DMS153 (cell line): ENCODE data around the gene ANP32B.
"Not testable (repeated sequence)": the region's sequence is repeated elsewhere in the genome, so short reads cannot be mapped to it uniquely, and the experiment has no call there.

ENCODE experiments used
- DNase-seq: peaks from one replicate; lab custom pipeline; 2025; lab: John Stamatoyannopoulos, UW

The ANP32B gene

GRCh38 chr9:97993000-97993399 lies 9.9 kb downstream of the ANP32B start:
- no peak for DNase-seq

GRCh38 chr9:97994703-97995102 lies 11.6 kb downstream of the ANP32B start:
- no peak for DNase-seq

GRCh38 chr9:97996676-97997075 lies 13.5 kb downstream of the ANP32B start:
- DNase-seq: not testable (repeated sequence)

GRCh38 chr9:97997330-97998276 lies 14.5 kb downstream of the ANP32B start:
- no peak for DNase-seq

- DNase-seq: no peak
Measured at GRCh38 chr9:98002808-98003207, 19.7 kb downstream of the ANP32B start.

GRCh38 chr9:98006127-98006796 lies 23.1 kb downstream of the ANP32B start:
- no peak for DNase-seq

GRCh38 chr9:98007251-98007928 lies 24.2 kb downstream of the ANP32B start:
- DNase-seq: no peak

- DNase-seq: no peak
Measured at GRCh38 chr9:98008764-98009163, 25.6 kb downstream of the ANP32B start.

GRCh38 chr9:98009437-98009836 lies 26.3 kb downstream of the ANP32B start:
- DNase-seq: no peak

GRCh38 chr9:98009936-98010335 lies 26.8 kb downstream of the ANP32B start:
- no peak for DNase-seq

GRCh38 chr9:98010445-98010844 lies 27.3 kb downstream of the ANP32B start:
- DNase-seq: no peak

GRCh38 chr9:98011122-98011521 lies 28.0 kb downstream of the ANP32B start:
- no peak for DNase-seq

GRCh38 chr9:98016137-98016680 lies 33.1 kb downstream of the ANP32B start:
- no peak for DNase-seq

GRCh38 chr9:98017306-98017705 lies 34.2 kb downstream of the ANP32B start:
- DNase-seq: no peak

GRCh38 chr9:98018347-98018746 lies 35.2 kb downstream of the ANP32B start:
- no peak for DNase-seq

- no peak for DNase-seq
Measured at GRCh38 chr9:98019098-98019497, 36.0 kb downstream of the ANP32B start.

- not testable (repeated sequence) for DNase-seq
Measured at GRCh38 chr9:98019869-98020268, 36.7 kb downstream of the ANP32B start.

GRCh38 chr9:98020476-98021145 lies 37.5 kb downstream of the ANP32B start:
- DNase-seq: no peak

- no peak for DNase-seq
Measured at GRCh38 chr9:98021306-98022040, 38.3 kb downstream of the ANP32B start.

- no peak for DNase-seq
Measured at GRCh38 chr9:98022447-98022846, 39.3 kb downstream of the ANP32B start.

GRCh38 chr9:98024702-98025101 lies 41.6 kb downstream of the ANP32B start:
- no peak for DNase-seq
